SKM-1 (cell line): ENCODE measurements around the gene ZNF385C.

Experiments used
- DNase-seq: peaks from one replicate; lab custom pipeline; 2025; ENCODE audit not compliant: unreplicated experiment; lab: John Stamatoyannopoulos, UW

The ZNF385C gene

GRCh38 chr17:41996855-41997164 lies 101.5 kb downstream of the ZNF385C start:
- DNase-seq = no peak

DNA sequence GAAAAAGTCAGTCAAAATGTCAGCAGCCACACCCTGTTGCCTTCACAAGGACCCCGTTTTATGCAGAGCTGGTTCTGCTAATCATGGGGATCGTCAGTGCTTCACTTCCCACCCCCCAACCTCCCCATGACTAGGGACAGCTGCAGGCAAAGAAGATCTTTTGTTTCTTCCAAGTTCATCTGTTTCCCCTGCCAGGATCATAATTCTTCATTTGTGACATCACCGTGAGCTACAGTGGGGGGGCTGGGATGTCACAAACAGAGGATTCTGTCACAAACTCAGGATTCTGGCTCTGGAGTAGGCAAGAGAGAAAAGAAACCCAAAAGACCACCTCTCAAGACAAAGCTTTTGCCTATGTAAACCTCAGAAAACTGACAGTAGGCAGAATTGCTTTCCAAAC lies 105.7 kb downstream of the ZNF385C start:
- no peak for DNase-seq

DNA sequence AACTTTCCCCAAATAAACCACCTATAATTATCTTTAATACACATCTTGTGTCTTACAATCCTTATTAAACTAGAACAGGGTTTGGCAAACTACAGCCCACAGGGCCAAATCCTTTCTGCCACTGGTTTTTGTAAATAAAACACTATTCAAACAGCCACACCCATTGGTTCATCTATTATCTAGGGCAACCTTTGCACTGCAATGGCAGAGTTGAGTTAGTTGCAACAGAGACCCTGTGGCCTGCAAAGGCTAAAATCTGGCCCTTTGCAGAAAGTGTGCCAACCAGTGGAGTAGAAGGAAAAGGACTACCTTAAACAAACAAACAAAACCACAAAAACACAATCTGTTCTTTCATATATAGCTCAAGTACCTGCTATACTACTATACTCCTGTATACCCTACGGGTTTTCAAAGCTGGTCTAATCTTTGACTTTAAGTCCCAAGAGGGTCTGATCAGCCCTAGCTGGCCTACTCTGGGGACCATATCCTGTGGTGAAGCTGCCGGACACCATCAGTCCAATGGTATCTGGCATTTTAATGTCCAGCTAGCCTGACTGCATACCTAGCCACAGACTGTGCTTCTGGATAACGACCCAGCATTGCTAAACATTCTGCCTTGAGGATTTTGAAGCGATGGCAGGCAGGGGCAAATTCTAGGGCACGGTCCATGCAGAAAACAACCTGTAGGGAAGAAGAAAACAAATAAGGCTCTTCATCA lies 108.4 kb downstream of the ZNF385C start:
- no peak for DNase-seq

GRCh38 chr17:41988418-41988817 lies 109.9 kb downstream of the ZNF385C start:
- DNase-seq = no peak

DNA sequence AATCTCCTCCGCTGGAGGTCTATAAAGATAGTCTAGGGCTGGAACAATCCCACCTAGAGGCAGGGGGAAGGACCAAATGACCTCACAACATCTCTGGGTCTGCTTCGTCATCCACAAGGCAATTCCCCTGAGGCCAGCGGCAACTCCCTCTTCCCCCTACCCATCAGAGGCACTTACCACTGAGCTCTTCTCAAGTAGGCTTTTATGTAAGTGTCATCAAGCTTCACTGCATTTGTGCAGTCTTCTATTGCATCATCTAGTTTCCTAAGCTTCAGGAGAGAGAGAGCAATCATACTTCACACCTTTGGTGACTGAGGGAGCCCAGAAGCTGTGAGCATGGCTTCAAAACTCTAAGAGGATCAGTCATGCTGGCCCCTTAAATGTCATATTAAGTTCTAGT lies 110.6 kb downstream of the ZNF385C start:
- DNase-seq = no peak

DNA sequence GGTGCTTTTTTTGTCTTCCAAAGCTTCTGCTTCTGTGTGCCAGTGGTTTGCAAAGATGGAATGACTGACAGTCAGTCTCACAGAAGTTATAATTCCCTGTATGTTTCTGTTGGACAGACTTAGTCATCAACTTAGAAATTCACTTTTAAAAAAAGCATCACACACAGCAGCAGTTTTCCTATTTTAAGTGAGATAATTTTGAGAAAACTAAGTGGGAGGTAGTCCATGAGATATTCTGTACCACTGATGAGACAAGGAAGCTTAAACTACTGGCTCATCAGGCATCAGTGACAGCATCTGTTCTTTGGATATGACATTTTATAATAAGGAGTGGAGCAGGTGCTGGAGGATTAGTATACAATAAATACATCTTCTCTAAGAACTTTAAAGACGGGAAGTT lies 111.6 kb downstream of the ZNF385C start:
- no peak for DNase-seq

GRCh38 chr17:41985919-41986318 lies 112.4 kb downstream of the ZNF385C start:
- DNase-seq = no peak

DNA sequence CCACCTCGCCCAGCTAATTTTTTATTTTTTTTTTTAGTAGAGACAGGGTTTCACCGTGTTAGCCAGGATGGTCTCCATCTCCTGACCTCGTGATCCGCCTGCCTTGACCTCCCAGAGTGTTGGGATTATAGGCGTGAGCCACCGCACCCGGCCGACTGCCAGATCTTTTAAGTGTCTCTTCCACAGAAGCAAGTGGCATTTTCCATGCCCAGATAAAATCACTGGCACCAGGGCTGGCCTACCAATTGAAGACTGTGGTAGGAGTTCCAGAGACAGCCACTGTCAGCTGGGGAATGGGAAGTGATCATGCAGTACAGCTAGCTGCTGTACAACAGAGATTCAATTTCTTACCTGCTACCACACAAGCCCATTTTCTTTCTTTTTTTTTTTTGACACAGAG lies 113.8 kb downstream of the ZNF385C start:
- DNase-seq = no peak

- no peak for DNase-seq
Measured at GRCh38 chr17:41982026-41982760, 116.1 kb downstream of the ZNF385C start.

DNA sequence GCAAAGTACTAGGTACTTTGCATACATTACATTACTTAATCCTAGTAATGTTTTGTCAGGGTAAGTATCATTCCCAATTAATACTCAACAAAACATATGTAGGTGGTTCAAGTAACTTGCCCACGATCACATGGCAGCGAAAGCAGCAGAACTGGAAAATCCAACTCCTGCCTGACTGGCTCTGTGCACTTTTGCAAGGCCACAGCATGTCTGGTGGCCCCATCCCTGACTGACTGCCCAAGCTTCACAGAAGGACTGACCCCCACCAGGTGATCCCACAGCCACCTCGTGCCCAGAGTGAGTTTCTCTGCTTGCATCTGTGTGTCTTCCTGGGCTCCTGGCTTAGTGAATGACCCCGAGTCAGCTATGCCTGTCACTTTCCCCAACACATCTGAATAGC lies 120.3 kb downstream of the ZNF385C start:
- DNase-seq = no peak

DNA sequence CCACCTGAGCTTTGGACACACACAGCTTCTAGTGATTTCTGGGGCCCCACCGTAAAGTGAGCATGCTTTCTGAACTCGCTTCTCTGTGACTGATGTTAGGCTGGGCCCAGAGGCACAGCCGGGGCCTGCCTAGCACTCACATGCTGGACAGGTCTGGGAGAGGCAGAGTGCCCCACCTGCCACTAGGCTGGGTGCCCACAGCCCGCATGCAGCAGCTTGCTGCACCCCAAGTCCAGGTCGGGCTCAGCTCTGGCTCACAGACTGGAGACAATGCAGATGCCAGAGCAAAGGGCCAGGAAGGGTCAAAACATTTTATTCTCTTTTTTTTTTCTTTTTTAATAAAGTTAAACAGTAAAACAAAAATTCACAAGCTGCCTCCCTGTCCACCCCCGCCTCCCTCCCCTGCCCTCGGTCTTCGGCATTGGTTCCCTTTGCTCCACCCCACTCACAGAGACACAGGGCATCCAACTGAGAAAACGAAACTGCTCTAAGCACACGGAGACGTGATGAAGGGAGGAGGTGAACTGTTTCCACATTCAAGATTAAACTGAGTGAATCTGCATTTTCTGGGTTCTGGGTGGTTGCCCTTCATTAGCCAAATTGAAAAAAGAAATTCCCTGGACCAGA lies 122.0 kb downstream of the ZNF385C start:
- DNase-seq = no peak
